SK-N-SH (cell line): Measurements from ENCODE around the gene ZNF621. TPM values are rescaled to one million over a fixed set of nuclear protein-coding genes. Genes with fewer than 3 reads are reported as not detected.

Source experiments
- CTCF ChIA-PET: fragments of 300-600, 350-600 bp; formaldehyde crosslinking; extraction: SDS; loops from one replicate; lab custom pipeline; 2021; lab: Yijun Ruan, JAX
- POLR2A ChIA-PET: fragments of 350-600 bp; sonication (Branson Sonifier 250); formaldehyde crosslinking; extraction: SDS; loops from one replicate; lab custom pipeline; 2020; ENCODE audit warnings: antibody characterized with exemption, inconsistent platforms; lab: Yijun Ruan, JAX
- DNase-seq: peaks from one replicate; pipeline ENCODE4 v3.0.0; 2012
- H2AFZ ChIP-seq: fragments of 200-600 bp; sonication (generic); 2 replicates; pipeline ENCODE4 v1.8.1; 2016; ENCODE audit warnings: antibody characterized with exemption, mild to moderate bottlenecking, low read depth
- H3F3A ChIP-seq: fragments of 200-600 bp; sonication (generic); replicated peaks from 2 replicates; pipeline ENCODE3; 2016; ENCODE audit warnings: antibody characterized with exemption, mild to moderate bottlenecking; ENCODE audit not compliant: insufficient read depth
- H3K27ac ChIP-seq, 2 experiments: fragments of 200-500 bp in 1 of 2; fragments of 200-600 bp in 1 of 2; sonication (Bioruptor generic) in 1 of 2; sonication (generic), shearing (Covaris generic) in 1 of 2; 2 replicates each; pipeline versions ENCODE4 v1.5.1 to v1.6.1; 2014 to 2016; ENCODE audit warnings: low read depth in 2 of 2, inconsistent platforms in 1 of 2, low read length in 1 of 2, mild to moderate bottlenecking in 1 of 2, mixed read lengths in 1 of 2
- H3K27me3 ChIP-seq: fragments of 200-600 bp; sonication (generic), shearing (Covaris generic); 2 replicates; pipeline ENCODE4 v1.6.1; 2016; ENCODE audit warnings: mixed run types; ENCODE audit not compliant: insufficient read depth
- H3K36me3 ChIP-seq, 2 experiments: fragments of 200-500 bp in 1 of 2; fragments of 200-600 bp in 1 of 2; sonication (Bioruptor generic) in 1 of 2; sonication (generic) in 1 of 2; replicated peaks in 1 of 2; 2 replicates each; pipeline versions ENCODE3 to v1.5.1; 2014 to 2016; ENCODE audit warnings: low read length in 1 of 2, mild to moderate bottlenecking in 1 of 2; ENCODE audit not compliant: insufficient read depth in 2 of 2, control insufficient read depth in 1 of 2
- H3K4me1 ChIP-seq, 2 experiments: fragments of 200-500 bp in 1 of 2; fragments of 200-600 bp in 1 of 2; sonication (Bioruptor generic) in 1 of 2; sonication (generic), shearing (Covaris generic) in 1 of 2; 2 replicates each; pipeline versions ENCODE4 v1.5.1 to v1.6.1; 2014 to 2016; ENCODE audit warnings: low read depth in 1 of 2, low read length in 1 of 2, mixed run types in 1 of 2; ENCODE audit not compliant: insufficient read depth in 2 of 2, control insufficient read depth in 1 of 2
- H3K4me2 ChIP-seq: fragments of 200-600 bp; sonication (generic), shearing (Covaris generic); 2 replicates; pipeline ENCODE4 v1.6.1; 2017; ENCODE audit warnings: mixed run types
- H3K4me3 ChIP-seq, 2 experiments: fragments of 200-500 bp in 1 of 2; fragments of 200-600 bp in 1 of 2; sonication (Bioruptor generic) in 1 of 2; sonication (generic), shearing (Covaris generic) in 1 of 2; 2 replicates each; pipeline versions ENCODE4 v1.5.1 to v1.8.1; 2014 to 2016; ENCODE audit warnings: low read depth in 2 of 2, inconsistent platforms in 1 of 2, low read length in 1 of 2, mild to moderate bottlenecking in 1 of 2, mixed read lengths in 1 of 2, moderate library complexity in 1 of 2
- H3K79me2 ChIP-seq: fragments of 200-600 bp; sonication (generic); 2 replicates; pipeline ENCODE4 v1.8.1; 2017; ENCODE audit warnings: mild to moderate bottlenecking; ENCODE audit not compliant: insufficient read depth
- H3K9ac ChIP-seq: fragments of 200-600 bp; sonication (generic); 2 replicates; pipeline ENCODE4 v1.6.1; 2017; ENCODE audit warnings: mixed run types
- H3K9me2 ChIP-seq: fragments of 200-600 bp; sonication (generic); 2 replicates; pipeline ENCODE4 v1.6.1; 2017; ENCODE audit warnings: mixed run types
- H3K9me3 ChIP-seq: fragments of 200-600 bp; sonication (generic); 2 replicates; pipeline ENCODE4 v1.6.1; 2017; ENCODE audit warnings: mixed run types, mild to moderate bottlenecking, moderate library complexity
- H4K20me1 ChIP-seq: fragments of 200-600 bp; sonication (generic); 2 replicates; pipeline ENCODE4 v1.6.1; 2017; ENCODE audit warnings: mild to moderate bottlenecking, mixed run types; ENCODE audit not compliant: insufficient read depth
- CHD2 ChIP-seq: fragments of 150-350 bp; IDR thresholded peaks from 2 replicates; pipeline ENCODE4 v1.6.1; 2018; ENCODE audit warnings: low read length; ENCODE audit not compliant: partially characterized antibody
- EP300 ChIP-seq, 2 experiments: IDR thresholded peaks; 2 replicates each; pipeline versions ENCODE4 v1.4.0 to v1.6.1; 2012; ENCODE audit warnings: borderline replicate concordance in 1 of 2, low read depth in 1 of 2, low read length in 1 of 2
- EZH2phosphoT487 ChIP-seq: fragments of 200-600 bp; sonication (generic); IDR thresholded peaks from 2 replicates; pipeline ENCODE4 v1.6.1; 2017; ENCODE audit warnings: low read depth, mixed run types, mild to moderate bottlenecking, antibody characterized with exemption, moderate library complexity, borderline replicate concordance
- FOSL2 ChIP-seq: IDR thresholded peaks from 2 replicates; pipeline ENCODE4 v1.4.0; 2012; ENCODE audit warnings: low read depth, mild to moderate bottlenecking, moderate library complexity, borderline replicate concordance
- FOXM1 ChIP-seq: IDR thresholded peaks from 2 replicates; pipeline ENCODE4 v1.4.0; 2012; ENCODE audit warnings: low read depth, mild to moderate bottlenecking
- GABPA ChIP-seq: IDR thresholded peaks from 2 replicates; pipeline ENCODE4 v1.4.0; 2012; ENCODE audit warnings: low read depth, mild to moderate bottlenecking
- GATA2 ChIP-seq: sonication (generic); formaldehyde crosslinking; IDR thresholded peaks from 2 replicates; pipeline ENCODE4 v1.5.0; 2020; ENCODE audit warnings: mild to moderate bottlenecking, missing genetic modification reagents
- PBX3 ChIP-seq: IDR thresholded peaks from 2 replicates; pipeline ENCODE4; 2012
- RAD21 ChIP-seq: IDR thresholded peaks from 2 replicates; pipeline ENCODE4 v1.6.1; 2012; ENCODE audit warnings: mild to moderate bottlenecking, low read length
- RFX5 ChIP-seq: IDR thresholded peaks from 2 replicates; pipeline ENCODE4 v1.6.1; 2012; ENCODE audit warnings: mild to moderate bottlenecking, improper control_type of control experiment, low read length
- TCF12 ChIP-seq: IDR thresholded peaks from 2 replicates; pipeline ENCODE4 v1.4.0; 2012
- TEAD4 ChIP-seq: IDR thresholded peaks from 2 replicates; pipeline ENCODE4 v1.4.0; 2012; ENCODE audit warnings: mild to moderate bottlenecking, borderline replicate concordance; ENCODE audit not compliant: insufficient read depth
- USF2 ChIP-seq: fragments of 150-350 bp; IDR thresholded peaks from 2 replicates; pipeline ENCODE4 v1.6.1; 2017; ENCODE audit warnings: antibody characterized with exemption, low read length, low read depth, borderline replicate concordance
- YY1 ChIP-seq: IDR thresholded peaks from 2 replicates; pipeline ENCODE4 v1.4.0; 2012; ENCODE audit warnings: low read depth, mild to moderate bottlenecking
- ZBTB33 ChIP-seq: IDR thresholded peaks from 2 replicates; pipeline ENCODE4 v1.4.0; 2012; ENCODE audit warnings: low read depth, borderline replicate concordance
- WGBS: methylation state at CpG from one replicate; pipeline ENCODE4 v1.1.6; 2017; ENCODE audit warnings: low lambda C conversion rate; 5-methylcytosine and 5-hydroxymethylcytosine counted together
- polyA plus RNA-seq, 3 experiments: library from polyadenylated mRNA; depleted of rRNA; stranded (reverse); fragments of >200 nt; gene quantifications; 2 replicates each; pipeline ENCODE4 v1.2.3, GENCODE V29; 2012
- TF ChIP-seq, protein P1 (sequence below): fragments of 200-600 bp; sonication (generic); IDR thresholded peaks from 2 replicates; pipeline ENCODE4 v1.6.1; 2017; ENCODE audit warnings: antibody characterized with exemption, mild to moderate bottlenecking, moderate library complexity
- TF ChIP-seq, protein P2 (sequence below): IDR thresholded peaks from 2 replicates; pipeline ENCODE4 v1.4.0; 2012; ENCODE audit warnings: low read depth

The ZNF621 gene
- polyA plus RNA-seq, 1 of the 3 experiments (the other 2 are of a cell fraction) = 10.3 TPM

DNA sequence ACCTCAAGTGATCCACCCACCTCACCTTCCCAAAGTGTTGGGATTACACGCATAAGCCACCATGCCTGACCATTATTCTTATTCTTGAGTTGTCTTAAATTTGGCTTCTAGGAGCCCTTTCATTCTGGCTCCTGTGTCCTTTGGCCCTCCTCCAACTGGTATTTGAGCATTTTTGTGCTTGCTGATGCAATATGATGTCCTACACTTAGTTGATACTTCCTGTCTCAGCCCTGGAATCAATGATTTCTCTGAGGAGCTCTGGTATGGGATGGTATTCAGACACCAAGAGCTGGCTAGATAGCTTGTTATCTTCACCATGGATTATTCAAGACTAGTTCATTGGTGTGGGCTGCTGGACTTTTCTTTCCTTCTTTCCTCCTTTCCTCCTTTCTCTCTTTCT is 25.4 kb downstream of the ZNF621 start:
- H3K4me2 ChIP-seq = no peak overlapping the region
- no peaks in the 10 kb centered on the region for H3K4me1 ChIP-seq
- H3K36me3 ChIP-seq = no peaks in the 10 kb centered on the region
- H3K27ac ChIP-seq = no peak overlapping the region
- H3K9ac ChIP-seq = no peak overlapping the region
- no peaks in the 10 kb centered on the region for H3K79me2 ChIP-seq
- no peaks in the 10 kb centered on the region for H3K9me3 ChIP-seq
- no peak for DNase-seq
- TF ChIP-seq PBX3 = no peak
- no peak for TF ChIP-seq GABPA
- TF ChIP-seq RAD21 = no peak
- no peak for TF ChIP-seq FOSL2
- TF ChIP-seq ZBTB33 = no peak
- no peak for TF ChIP-seq TEAD4
- no peak for TF ChIP-seq EP300 (IDR thresholded peaks at IDR 0.05; ENCODE audit: borderline replicate concordance in 1 of 2, low read depth in 1 of 2, low read length in 1 of 2)
- TF ChIP-seq CHD2 = no peak
- TF ChIP-seq, all 33 proteins: peak for 0
- Histone ChIP-seq H2AFZ (no peak overlapping the region), H3F3A (peaks cover 3% of the 10 kb centered on the region), H4K20me1 (no peaks in the 10 kb centered on the region), H3K27me3 (no peaks in the 10 kb centered on the region), H3K9me2 (no peaks in the 10 kb centered on the region), H3K4me3 (no peak overlapping the region)
- CTCF ChIA-PET = interaction anchor here (0.7 kb wide), 1 partner anchor 20 kb away, joined by 3 read pairs; no protein-coding TSS in a partner anchor
- 88% methylated on average over 1 of the region's 1 CpG for WGBS
- POLR2A ChIA-PET = no interaction called here

DNA sequence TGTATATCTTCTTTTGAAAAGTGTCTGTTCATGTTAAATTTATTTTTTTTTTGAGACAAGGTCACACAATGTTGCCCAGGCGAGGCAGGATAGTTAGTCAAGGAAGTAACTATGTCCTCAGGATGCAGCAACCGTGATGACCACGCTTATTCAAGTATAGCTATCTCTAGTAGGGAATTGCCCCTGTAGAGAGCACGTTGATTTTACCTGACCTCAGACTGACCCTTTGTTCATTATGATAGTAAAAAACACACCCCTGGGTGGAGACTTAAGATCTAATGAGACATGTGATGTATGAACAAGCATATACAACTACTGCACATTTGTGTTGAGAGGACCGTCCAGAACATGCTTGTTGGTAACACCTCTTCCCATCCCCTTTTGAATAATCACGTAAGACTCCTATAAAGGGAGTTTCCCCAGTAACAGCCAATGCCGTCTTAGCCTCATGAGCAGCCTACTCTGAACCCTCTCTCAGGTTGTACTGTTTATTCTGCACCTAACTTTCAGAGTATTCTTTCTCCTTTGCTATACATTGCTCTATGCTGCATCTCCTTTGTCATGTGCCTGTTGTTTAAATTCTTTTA is 32.9 kb downstream of the ZNF621 start:
- H2AFZ ChIP-seq = no peak overlapping the region
- DNase-seq = no peak
- ChIA-PET CTCF (no interaction called here), POLR2A (no interaction called here)
- H3K79me2 ChIP-seq = no peaks in the 10 kb centered on the region
- no peak overlapping the region for H3K27ac ChIP-seq
- H3K4me1 ChIP-seq = no peaks in the 10 kb centered on the region
- H3F3A ChIP-seq = peaks cover 4% of the 10 kb centered on the region
- no peak overlapping the region for H3K4me3 ChIP-seq
- H3K4me2 ChIP-seq = no peak overlapping the region
- no peaks in the 10 kb centered on the region for H3K27me3 ChIP-seq
- H3K9me2 ChIP-seq = no peaks in the 10 kb centered on the region
- H4K20me1 ChIP-seq = no peaks in the 10 kb centered on the region
- no peak overlapping the region for H3K9ac ChIP-seq
- no peaks in the 10 kb centered on the region for H3K9me3 ChIP-seq
- WGBS = 75% methylated on average over 7 of the region's 7 CpGs
- no peaks in the 10 kb centered on the region for H3K36me3 ChIP-seq
- TF ChIP-seq ZBTB33 = no peak
- TF ChIP-seq, protein P1, sequence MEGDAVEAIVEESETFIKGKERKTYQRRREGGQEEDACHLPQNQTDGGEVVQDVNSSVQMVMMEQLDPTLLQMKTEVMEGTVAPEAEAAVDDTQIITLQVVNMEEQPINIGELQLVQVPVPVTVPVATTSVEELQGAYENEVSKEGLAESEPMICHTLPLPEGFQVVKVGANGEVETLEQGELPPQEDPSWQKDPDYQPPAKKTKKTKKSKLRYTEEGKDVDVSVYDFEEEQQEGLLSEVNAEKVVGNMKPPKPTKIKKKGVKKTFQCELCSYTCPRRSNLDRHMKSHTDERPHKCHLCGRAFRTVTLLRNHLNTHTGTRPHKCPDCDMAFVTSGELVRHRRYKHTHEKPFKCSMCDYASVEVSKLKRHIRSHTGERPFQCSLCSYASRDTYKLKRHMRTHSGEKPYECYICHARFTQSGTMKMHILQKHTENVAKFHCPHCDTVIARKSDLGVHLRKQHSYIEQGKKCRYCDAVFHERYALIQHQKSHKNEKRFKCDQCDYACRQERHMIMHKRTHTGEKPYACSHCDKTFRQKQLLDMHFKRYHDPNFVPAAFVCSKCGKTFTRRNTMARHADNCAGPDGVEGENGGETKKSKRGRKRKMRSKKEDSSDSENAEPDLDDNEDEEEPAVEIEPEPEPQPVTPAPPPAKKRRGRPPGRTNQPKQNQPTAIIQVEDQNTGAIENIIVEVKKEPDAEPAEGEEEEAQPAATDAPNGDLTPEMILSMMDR = no peak
- TF ChIP-seq YY1 = no peak
- TF ChIP-seq, protein P2, sequence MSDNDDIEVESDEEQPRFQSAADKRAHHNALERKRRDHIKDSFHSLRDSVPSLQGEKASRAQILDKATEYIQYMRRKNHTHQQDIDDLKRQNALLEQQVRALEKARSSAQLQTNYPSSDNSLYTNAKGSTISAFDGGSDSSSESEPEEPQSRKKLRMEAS = no peak
- no peak for TF ChIP-seq GATA2 (CRISPR knock-in tag)
- no peak for TF ChIP-seq TCF12
- TF ChIP-seq PBX3 = no peak
- TF ChIP-seq EZH2phosphoT487 = no peak
- TF ChIP-seq FOXM1 = no peak
- no peak for TF ChIP-seq RFX5
- no peak for TF ChIP-seq GABPA
- no peak for TF ChIP-seq TEAD4
- no peak for TF ChIP-seq USF2
